A673 (cell line): ENCODE results near the gene TAGLN2.

Experiments used
- CTCF ChIP-seq: fragments of 300-800, 200-600 bp; sonication (generic); conservative IDR thresholded peaks from 2 replicates; pipeline ENCODE4 v1.5.1; 2017; ENCODE audit warnings: low read depth, mild to moderate bottlenecking, antibody characterized with exemption, low read length, moderate library complexity, mixed read lengths
- EZH2 ChIP-seq: fragments of 200-600 bp; sonication (generic); IDR thresholded peaks from 2 replicates; pipeline ENCODE4 v1.6.1; 2017; ENCODE audit warnings: borderline replicate concordance, low read depth, mild to moderate bottlenecking, mixed read lengths, antibody characterized with exemption, low read length; ENCODE audit not compliant: poor library complexity, severe bottlenecking

GRCh38 chr1:159924791-159925718, at the start of gene TAGLN2:
- TF ChIP-seq CTCF = no peak
- TF ChIP-seq EZH2 = no peak
